NCI-H1417 (cell line): ENCODE results near the gene ACKR3.

Experiments used
- DNase-seq, 3 experiments: peaks; one replicate each; lab custom pipeline; 2025; lab: John Stamatoyannopoulos, UW

The ACKR3 gene

DNA sequence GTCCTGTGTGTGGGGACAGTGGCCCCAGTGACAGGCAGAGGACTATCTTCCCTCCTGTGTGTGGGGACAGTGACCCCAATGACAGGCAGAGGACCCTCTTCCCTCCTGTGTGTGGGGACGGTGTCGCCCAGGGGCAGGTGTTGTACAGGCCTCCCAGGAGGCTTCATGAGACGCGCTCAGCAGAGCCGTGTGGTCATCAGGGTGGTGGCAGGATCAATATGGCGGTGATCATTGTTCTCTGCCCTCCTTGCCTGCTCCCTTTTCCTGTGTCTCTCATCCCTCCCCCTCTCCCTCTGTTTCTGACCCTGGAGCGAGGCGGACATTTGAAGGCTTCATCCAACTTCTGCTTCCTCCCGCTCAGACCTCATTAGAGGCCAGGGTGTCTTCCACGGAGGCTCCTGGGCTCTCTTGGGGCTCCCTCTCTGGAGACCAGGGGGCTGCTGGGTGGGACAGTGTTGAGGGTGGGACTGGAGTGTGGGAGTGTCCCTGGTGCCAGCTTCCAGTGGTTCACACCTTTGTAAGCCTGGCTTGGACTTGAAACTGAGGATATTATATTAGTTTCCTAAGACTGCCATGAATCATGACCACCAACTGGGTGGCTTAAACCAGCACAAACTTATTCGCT lies 59.5 kb downstream of the ACKR3 start:
- DNase-seq: no peak

DNA sequence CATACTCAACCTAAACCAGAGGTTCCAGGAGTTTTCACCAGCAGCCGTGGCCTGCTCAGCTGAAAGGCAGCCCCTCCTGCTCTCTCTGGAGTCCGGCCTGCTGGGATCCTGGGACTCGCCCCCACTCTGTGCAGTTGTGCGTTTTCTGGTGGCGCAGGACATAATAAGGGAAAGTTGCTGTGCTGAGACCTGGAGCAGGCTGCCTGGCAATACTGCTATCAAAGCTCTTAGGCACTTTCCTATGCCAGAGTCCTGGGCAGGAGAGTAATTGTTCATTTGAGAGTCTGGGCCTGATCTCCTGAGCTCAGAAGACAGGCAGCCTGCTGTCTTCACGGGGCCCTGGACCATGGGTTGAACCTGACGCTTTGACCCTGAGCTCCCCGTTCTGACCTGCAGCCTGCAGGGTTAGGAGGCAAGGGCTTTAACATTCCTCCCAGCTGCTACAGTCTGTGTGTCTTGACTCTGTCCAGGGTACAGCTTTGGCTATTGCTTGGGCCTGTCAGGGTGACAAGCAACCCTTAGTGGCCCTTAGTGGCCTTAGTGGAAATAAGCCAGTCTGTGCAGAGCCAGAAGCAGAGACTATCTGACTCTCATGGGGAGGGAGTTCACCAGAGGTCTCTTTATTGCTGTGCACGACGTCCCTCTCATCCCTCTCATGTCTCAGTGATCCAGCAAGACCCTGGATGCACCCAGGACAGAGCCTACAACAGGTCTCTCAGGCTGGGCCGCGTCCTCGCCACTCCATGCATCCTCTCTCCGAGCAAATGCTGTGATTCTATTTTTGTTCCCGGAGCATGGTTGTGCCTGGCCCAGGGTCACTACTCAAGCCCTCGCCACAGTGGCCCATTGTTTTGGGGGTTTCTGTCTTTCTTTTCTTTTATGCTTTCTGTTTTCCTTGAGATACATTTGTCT lies 60.6 kb downstream of the ACKR3 start:
- no peak for DNase-seq

DNA sequence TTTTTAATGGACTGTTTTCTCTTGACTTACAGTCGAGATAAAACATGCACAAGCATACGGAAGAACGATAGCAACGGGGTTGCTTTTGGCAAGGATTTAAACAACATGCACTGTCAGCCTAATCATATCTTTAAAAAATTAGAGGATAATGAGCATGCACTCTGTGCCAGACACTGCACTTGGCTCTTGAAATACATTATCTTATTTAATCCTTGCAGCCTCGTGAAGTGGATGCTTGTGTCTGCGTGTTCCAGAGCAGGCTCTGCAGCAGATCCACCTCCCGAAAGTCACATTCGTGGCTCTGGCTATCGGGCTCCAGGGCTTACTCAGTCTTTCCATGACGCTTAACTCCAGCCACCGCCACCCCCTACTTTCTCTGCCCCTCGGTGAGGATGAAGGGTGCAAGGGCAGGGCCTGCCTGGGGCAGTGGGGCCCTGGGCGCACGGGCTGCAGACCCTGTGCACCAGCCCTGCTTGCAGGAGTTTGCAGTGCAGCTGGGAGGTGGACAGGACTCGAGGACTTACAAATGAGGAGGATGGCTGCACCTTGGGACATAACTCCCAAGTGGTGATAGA lies 61.7 kb downstream of the ACKR3 start:
- no peak for DNase-seq

DNA sequence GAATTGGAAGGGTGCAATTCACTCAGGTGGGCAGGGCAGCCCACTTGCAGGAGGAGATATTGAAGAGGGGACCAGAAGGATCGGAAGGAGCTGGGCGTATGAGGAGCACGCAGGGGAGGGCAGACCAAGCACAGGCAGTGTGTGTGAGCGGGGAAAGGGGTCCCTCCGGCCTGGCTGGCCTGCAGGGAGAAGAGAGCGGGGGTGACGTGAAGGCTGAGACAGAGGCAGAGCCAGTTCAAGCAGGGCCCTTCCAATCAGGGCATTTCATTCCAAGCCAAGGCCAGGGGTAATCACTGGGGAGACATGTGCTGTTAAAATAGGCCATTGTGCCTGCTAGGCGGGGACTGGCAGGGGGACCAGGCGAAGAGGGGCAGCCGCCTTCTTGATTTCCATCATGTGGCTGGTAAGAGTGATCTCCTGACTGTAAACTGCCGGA lies 62.2 kb downstream of the ACKR3 start:
- DNase-seq: no peak
